ENCODE measurements around the gene TRIM41. TPM values are rescaled to one million over a fixed set of nuclear protein-coding genes. Genes with fewer than 3 reads are reported as not detected.

Gene TRIM41
- total RNA-seq, 1 donor from 2014 or later, result 17.5 TPM

DNA sequence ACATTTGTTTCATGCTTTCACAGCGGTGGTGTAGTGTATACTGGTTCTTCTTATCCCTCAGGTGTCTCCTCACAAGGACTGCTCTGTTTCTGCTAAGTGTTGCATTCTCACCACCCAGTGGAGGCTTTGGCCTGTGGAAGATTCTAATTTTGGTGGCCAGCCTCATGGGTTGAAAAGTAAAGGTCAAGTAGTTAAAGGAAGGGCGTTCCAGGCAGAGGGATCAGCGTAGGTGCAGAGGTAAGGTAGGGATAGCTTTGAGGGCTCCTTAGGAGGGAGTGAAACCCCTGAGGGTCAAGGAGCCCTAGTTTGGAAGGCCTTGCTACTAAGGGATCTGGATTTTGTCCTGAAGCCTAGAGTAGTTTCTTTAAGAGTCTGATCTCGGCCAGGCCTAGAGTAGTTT, 25.2 kb downstream of the TRIM41 start:
- Histone ChIP-seq H3K36me3 (ENCODE audit: control insufficient read depth, insufficient read depth, low read length) (peaks cover 1% of the 10 kb centered on the region), H3K4me3 (ENCODE audit: low read depth, low read length) (peak overlapping the region; percentile 76), H3K27me3 (ENCODE audit: control insufficient read depth, insufficient read depth, low read length) (no peaks in the 10 kb centered on the region)
- no peak for DNase-seq (ENCODE audit: low read depth)
- TF ChIP-seq CTCF (IDR thresholded peaks at IDR 0.05; ENCODE audit: insufficient read depth, low read length, poor library complexity, severe bottlenecking), result no peak

- Histone ChIP-seq H3K4me3 (ENCODE audit: low read depth, low read length) (no peak overlapping the region), H3K27me3 (ENCODE audit: control insufficient read depth, insufficient read depth, low read length) (no peaks in the 10 kb centered on the region), H3K36me3 (ENCODE audit: control insufficient read depth, insufficient read depth, low read length) (no peaks in the 10 kb centered on the region)
- no peak for TF ChIP-seq CTCF (IDR thresholded peaks at IDR 0.05; ENCODE audit: insufficient read depth, low read length, poor library complexity, severe bottlenecking)
- no peak for DNase-seq (ENCODE audit: low read depth)
These were observed 32.2 kb downstream of the TRIM41 start for GRCh38 chr5:181255276-181255675.

DNA sequence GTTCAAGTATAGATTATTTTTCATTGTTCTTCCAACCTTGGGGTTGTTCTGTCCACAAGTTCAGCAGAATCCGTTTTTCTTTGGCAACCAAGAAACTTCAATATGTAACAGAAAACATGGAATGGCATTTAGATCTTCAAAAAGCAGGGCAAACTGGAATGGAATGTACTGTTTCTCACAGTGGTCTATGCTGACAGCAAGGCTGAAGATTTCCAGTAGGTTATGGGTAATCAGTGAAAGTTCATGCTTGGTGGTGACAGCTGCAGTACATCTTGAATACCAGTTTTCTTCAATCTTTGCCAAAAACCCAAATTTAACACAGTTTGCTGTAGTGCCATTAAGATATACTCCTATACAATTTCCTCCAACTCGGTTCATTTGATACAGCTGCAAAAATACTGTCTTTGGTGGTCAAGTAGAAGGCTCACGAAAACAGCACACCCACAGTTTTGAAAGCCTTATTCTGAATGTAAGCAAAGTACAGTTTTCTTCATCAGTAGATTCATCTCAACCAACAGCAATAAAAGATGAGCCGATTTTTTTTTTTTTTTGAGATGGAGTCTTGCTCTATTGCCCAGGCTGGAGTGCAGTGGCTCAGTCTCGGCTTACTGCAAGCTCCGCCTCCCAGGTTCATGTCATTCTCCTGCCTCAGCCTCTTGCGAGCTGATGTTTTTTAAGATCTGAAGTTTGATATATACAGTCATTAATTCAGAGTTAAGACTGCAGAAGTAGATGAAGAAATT, 32.9 kb downstream of the TRIM41 start:
- no peak for TF ChIP-seq CTCF (IDR thresholded peaks at IDR 0.05; ENCODE audit: insufficient read depth, low read length, poor library complexity, severe bottlenecking)
- Histone ChIP-seq H3K27me3 (ENCODE audit: control insufficient read depth, insufficient read depth, low read length) (no peaks in the 10 kb centered on the region), H3K36me3 (ENCODE audit: control insufficient read depth, insufficient read depth, low read length) (no peaks in the 10 kb centered on the region), H3K4me3 (ENCODE audit: low read depth, low read length) (no peak overlapping the region)
- DNase-seq (ENCODE audit: low read depth), result no peak

GRCh38 chr5:181258576-181258975, 35.5 kb downstream of the TRIM41 start:
- Histone ChIP-seq H3K4me3 (ENCODE audit: low read depth, low read length) (no peak overlapping the region), H3K36me3 (ENCODE audit: control insufficient read depth, insufficient read depth, low read length) (no peaks in the 10 kb centered on the region), H3K27me3 (ENCODE audit: control insufficient read depth, insufficient read depth, low read length) (no peaks in the 10 kb centered on the region)
- TF ChIP-seq CTCF (IDR thresholded peaks at IDR 0.05; ENCODE audit: insufficient read depth, low read length, poor library complexity, severe bottlenecking), result no peak
- no peak for DNase-seq (ENCODE audit: low read depth)

GRCh38 chr5:181259283-181259682, 36.2 kb downstream of the TRIM41 start:
- no peak for TF ChIP-seq CTCF (IDR thresholded peaks at IDR 0.05; ENCODE audit: insufficient read depth, low read length, poor library complexity, severe bottlenecking)
- no peaks in the 10 kb centered on the region for H3K27me3 ChIP-seq (ENCODE audit: control insufficient read depth, insufficient read depth, low read length)
- no peaks in the 10 kb centered on the region for H3K36me3 ChIP-seq (ENCODE audit: control insufficient read depth, insufficient read depth, low read length)

More at GRCh38 chr5:181259283-181259682, 36.2 kb downstream of the TRIM41 start:
- peak overlapping the region; percentile 67 for H3K4me3 ChIP-seq (ENCODE audit: low read depth, low read length)
- no peak for DNase-seq (ENCODE audit: low read depth)
